Stimulated activated CD4-positive, alpha-beta T cell treated with anti-CD3 and anti-CD28 coated beads, TNF-alpha, amount 100 ng/mL, for 4 hours (primary cell): ENCODE results near the gene FYCO1.

Source experiments
- DNase-seq, 3 experiments: peaks; one replicate each; pipeline ENCODE4 v3.0.0-alpha.2; 2020; ENCODE audit warnings: low read depth in 3 of 3

Gene FYCO1

GRCh38 chr3:45915518-45916231 is 79.9 kb downstream of the FYCO1 start:
- peak; percentile 46 to 71 (median 65) for DNase-seq

- no peak for DNase-seq
These were observed 80.6 kb downstream of the FYCO1 start for GRCh38 chr3:45915059-45915439.

GRCh38 chr3:45914362-45915058 is 81.1 kb downstream of the FYCO1 start:
- no peak for DNase-seq

- DNase-seq, result no peak
These were observed 83.2 kb downstream of the FYCO1 start for GRCh38 chr3:45912435-45912834.

GRCh38 chr3:45911511-45912226 is 84.0 kb downstream of the FYCO1 start:
- no peak for DNase-seq

GRCh38 chr3:45910892-45911291 is 84.7 kb downstream of the FYCO1 start:
- no peak for DNase-seq

GRCh38 chr3:45909542-45909941 is 86.1 kb downstream of the FYCO1 start:
- no peak for DNase-seq

- DNase-seq, result no peak
These were observed 86.9 kb downstream of the FYCO1 start for GRCh38 chr3:45908761-45909160.

GRCh38 chr3:45907769-45908705 is 87.6 kb downstream of the FYCO1 start:
- no peak for DNase-seq

- DNase-seq, result no peak
These were observed 88.8 kb downstream of the FYCO1 start for GRCh38 chr3:45906681-45907407.

- DNase-seq, result no peak
These were observed 89.9 kb downstream of the FYCO1 start for GRCh38 chr3:45905755-45906154.

GRCh38 chr3:45904931-45905330 is 90.7 kb downstream of the FYCO1 start:
- DNase-seq, result no peak

GRCh38 chr3:45896956-45897355 is 98.7 kb downstream of the FYCO1 start:
- DNase-seq, result no peak

- DNase-seq, result no peak
These were observed 99.7 kb downstream of the FYCO1 start for GRCh38 chr3:45895686-45896468.

- DNase-seq, result no peak
These were observed 101.6 kb downstream of the FYCO1 start for GRCh38 chr3:45894015-45894414.

- DNase-seq, result no peak
These were observed 103.5 kb downstream of the FYCO1 start for GRCh38 chr3:45892161-45892560.

GRCh38 chr3:45890405-45890804 is 105.2 kb downstream of the FYCO1 start:
- no peak for DNase-seq

- no peak for DNase-seq
These were observed 106.3 kb downstream of the FYCO1 start for GRCh38 chr3:45889337-45889736.

GRCh38 chr3:45887759-45888511 is 107.7 kb downstream of the FYCO1 start:
- no peak for DNase-seq
